Trophoblast cell (in vitro differentiated cells and primary cell): ENCODE data around the gene PORCN. TPM values are rescaled to one million over a fixed set of nuclear protein-coding genes. Genes with fewer than 3 reads are reported as not detected.
A peak's percentile ranks its signal among the peaks of the same experiment; 100 is the strongest.

ENCODE experiments used
- DNase-seq, 2 donors: peaks; one replicate each; pipeline ENCODE4 v3.0.0-alpha.2; 2016
- H2AFZ ChIP-seq: 2 replicates; pipeline ENCODE4 v1.6.1; 2013; ENCODE audit warnings: low read length, moderate library complexity, mild to moderate bottlenecking; ENCODE audit not compliant: insufficient read depth, poor library complexity
- H2AK5ac ChIP-seq: 2 replicates; pipeline ENCODE4 v1.6.1; 2013; ENCODE audit warnings: mild to moderate bottlenecking, low read length
- H2BK120ac ChIP-seq: 2 replicates; pipeline ENCODE4 v1.6.1; 2013; ENCODE audit warnings: low read length, mild to moderate bottlenecking, moderate library complexity; ENCODE audit not compliant: insufficient read depth, poor library complexity
- H2BK12ac ChIP-seq: 2 replicates; pipeline ENCODE4 v1.6.1; 2013; ENCODE audit warnings: mild to moderate bottlenecking, low read length, moderate library complexity
- H2BK5ac ChIP-seq: 2 replicates; pipeline ENCODE4 v1.6.1; 2013; ENCODE audit warnings: low read length, low read depth, moderate library complexity, mild to moderate bottlenecking; ENCODE audit not compliant: poor library complexity
- H3K14ac ChIP-seq: 2 replicates; pipeline ENCODE4 v1.6.1; 2013; ENCODE audit warnings: mild to moderate bottlenecking, low read length
- H3K18ac ChIP-seq: 2 replicates; pipeline ENCODE4 v1.6.1; 2013; ENCODE audit warnings: mild to moderate bottlenecking, low read length
- H3K23ac ChIP-seq: 2 replicates; pipeline ENCODE4 v1.6.1; 2013; ENCODE audit warnings: low read length
- H3K27ac ChIP-seq: 2 replicates; pipeline ENCODE4 v1.5.1; 2013; ENCODE audit warnings: low read depth, mild to moderate bottlenecking, inconsistent platforms, low read length, moderate library complexity
- H3K27me3 ChIP-seq: 2 replicates; pipeline ENCODE4 v1.6.1; 2013; ENCODE audit warnings: inconsistent platforms, mild to moderate bottlenecking, low read length, moderate library complexity; ENCODE audit not compliant: insufficient read depth
- H3K36me3 ChIP-seq, 2 experiments: 1 replicate in 1 of 2; 2 replicates in 1 of 2; pipeline ENCODE4 v1.6.1; 2013; ENCODE audit warnings: low read length in 2 of 2, mild to moderate bottlenecking in 2 of 2, moderate library complexity in 1 of 2; ENCODE audit not compliant: insufficient read depth in 2 of 2, control insufficient read depth in 1 of 2
- H3K4ac ChIP-seq: 2 replicates; pipeline ENCODE4 v1.6.1; 2013; ENCODE audit warnings: low read depth, mild to moderate bottlenecking, low read length, moderate library complexity
- H3K4me1 ChIP-seq, 2 experiments: 1 replicate in 1 of 2; 2 replicates in 1 of 2; pipeline ENCODE4 v1.6.1; 2013; ENCODE audit warnings: low read length in 2 of 2, mild to moderate bottlenecking in 2 of 2, moderate library complexity in 1 of 2; ENCODE audit not compliant: insufficient read depth in 2 of 2, control insufficient read depth in 1 of 2
- H3K4me2 ChIP-seq: 2 replicates; pipeline ENCODE4 v1.6.1; 2013; ENCODE audit warnings: inconsistent platforms, mild to moderate bottlenecking, low read length, moderate library complexity
- H3K4me3 ChIP-seq: 2 replicates; pipeline ENCODE4 v1.5.1; 2013; ENCODE audit warnings: mild to moderate bottlenecking, low read depth, low read length, inconsistent platforms
- H3K79me1 ChIP-seq: one replicate; pipeline ENCODE4 v1.6.1; 2013; ENCODE audit warnings: low read length
- H3K79me2 ChIP-seq: 2 replicates; pipeline ENCODE4 v1.6.1; 2013; ENCODE audit warnings: low read length, mild to moderate bottlenecking; ENCODE audit not compliant: control insufficient read depth, insufficient read depth, poor library complexity
- H3K9ac ChIP-seq: 2 replicates; pipeline ENCODE4 v1.6.1; 2013; ENCODE audit warnings: mild to moderate bottlenecking, low read length
- H3K9me3 ChIP-seq: 2 replicates; pipeline ENCODE4 v1.6.1; 2013; ENCODE audit warnings: low read depth, mild to moderate bottlenecking, control low read depth, inconsistent platforms, low read length; ENCODE audit not compliant: insufficient read depth
- H4K12ac ChIP-seq: 2 replicates; pipeline ENCODE4 v1.6.1; 2013; ENCODE audit warnings: low read depth, mild to moderate bottlenecking, low read length, moderate library complexity
- H4K8ac ChIP-seq: 2 replicates; pipeline ENCODE4 v1.6.1; 2013; ENCODE audit warnings: low read depth, mild to moderate bottlenecking, low read length, moderate library complexity
- H4K91ac ChIP-seq: one replicate; pipeline ENCODE4 v1.6.1; 2013; ENCODE audit warnings: low read depth, mild to moderate bottlenecking, low read length, moderate library complexity
- WGBS: extraction: QIAGEN DNeasy Blood & Tissue Kit; methylation state at CpG from one replicate; pipeline ENCODE4 v1.1.7; 2013; ENCODE audit warnings: missing lambda C conversion rate; ENCODE audit not compliant: insufficient read length, insufficient coverage; ENCODE audit errors: extremely low coverage; 5-methylcytosine and 5-hydroxymethylcytosine counted together
- polyA plus RNA-seq: library from polyadenylated mRNA; stranded (reverse); fragments of 200-250 nt; gene quantifications from 2 replicates; pipeline ENCODE4 v1.2.3, GENCODE V29; 2013

Gene PORCN
- polyA plus RNA-seq = 29.8 and 31.0 TPM in 2 replicates

DNA sequence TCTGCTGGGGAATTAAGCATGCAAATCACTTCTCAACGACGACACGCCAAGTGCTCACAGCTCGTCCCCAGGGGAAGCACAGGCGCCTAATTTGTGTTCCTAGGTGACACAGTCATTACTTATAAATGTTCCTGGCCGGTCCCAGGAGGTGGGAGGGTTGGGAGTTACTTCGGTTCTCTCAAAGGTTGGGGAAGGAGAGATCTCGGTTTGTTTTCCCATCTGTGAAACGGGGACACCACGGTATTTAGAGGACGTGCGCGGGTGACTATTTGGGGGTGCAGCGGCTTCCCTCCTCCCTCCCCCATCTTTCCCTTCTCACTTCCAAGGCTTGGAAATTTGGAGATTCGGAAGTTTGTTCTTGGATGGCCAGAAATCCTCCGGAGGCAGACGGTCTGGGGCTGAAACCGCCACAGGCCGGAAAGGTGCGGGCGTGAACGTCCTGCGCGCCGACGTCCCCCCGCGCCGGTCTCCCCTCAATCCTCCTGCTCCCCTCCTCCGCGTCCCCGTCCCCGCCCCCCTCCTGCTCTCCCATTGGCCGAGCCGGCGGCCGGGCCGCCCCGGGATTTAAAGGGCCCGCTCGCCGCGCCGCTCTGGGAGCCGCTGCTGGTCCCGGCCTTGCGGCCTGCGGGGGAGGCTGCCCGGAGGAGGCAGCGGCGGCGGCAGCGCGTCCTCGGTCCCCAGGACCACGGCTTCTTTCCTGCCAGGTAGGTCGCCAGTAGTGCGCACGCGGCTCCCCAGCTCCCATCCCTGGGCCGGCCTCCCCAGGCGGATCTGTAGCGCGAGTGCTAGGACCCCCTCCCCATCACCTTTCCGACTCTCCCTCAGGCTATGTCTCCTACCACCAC, at the start of gene PORCN:
Gene PORCN, plus strand, starts transcription at position 593 of the 845 bp plus-strand sequence. CDS start 829 bp downstream, outside the sequence.
- Histone ChIP-seq H3K9me3 (peaks cover 2% of the 10 kb centered on the region), H3K23ac (no peak within 1 kb of the TSS), H2BK5ac (peak within 1 kb of the TSS; percentile 42), H3K14ac (peak within 1 kb of the TSS; percentile 70), H4K8ac (peak within 1 kb of the TSS; percentile 82), H3K18ac (peak within 1 kb of the TSS; percentile 74), H2AK5ac (no peak within 1 kb of the TSS), H3K27ac (peak within 1 kb of the TSS; percentile 38), H3K9ac (peak within 1 kb of the TSS; percentile 90), H4K12ac (no peak within 1 kb of the TSS), H4K91ac (peak within 1 kb of the TSS; percentile 84), H3K36me3 (no peaks in the 10 kb centered on the region), H3K4me1 (peaks cover 13 to 21% of the 10 kb centered on the region in 2 experiments), H3K4me3 (peak within 1 kb of the TSS; percentile 78), H2BK120ac (peak within 1 kb of the TSS; percentile 44), H3K79me2 (no peaks in the 10 kb centered on the region), H3K4ac (peak within 1 kb of the TSS; percentile 33), H3K27me3 (no peaks in the 10 kb centered on the region), H3K4me2 (peak within 1 kb of the TSS; percentile 94), H2AFZ (peak within 1 kb of the TSS; percentile 30), H2BK12ac (peak within 1 kb of the TSS; percentile 32), H3K79me1 (peaks cover 8% of the 10 kb centered on the region)
- no CpG with 5 or more reads among the region's 65 CpGs for WGBS
- DNase-seq = peak; percentile 32 to 55

DNA sequence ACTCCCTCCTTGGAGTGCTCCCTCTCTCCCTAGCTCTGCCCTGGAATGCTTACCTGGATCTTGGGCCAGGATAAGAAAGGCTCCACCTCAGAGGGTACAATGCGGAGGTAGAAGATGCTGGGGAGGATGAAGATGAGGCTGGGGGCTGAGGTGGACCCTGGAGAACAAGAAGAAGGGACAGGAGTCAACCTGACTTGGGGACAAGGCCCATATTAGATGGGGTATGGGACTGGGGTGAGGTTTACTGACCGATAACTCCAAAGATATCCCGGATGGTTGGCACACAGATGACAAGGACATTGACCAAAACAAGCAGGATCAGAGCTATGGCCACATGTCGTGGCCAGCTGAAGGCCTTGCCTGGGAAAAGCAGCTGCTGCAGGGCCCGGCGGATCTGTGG, 49.3 kb upstream of the PORCN start:
- Histone ChIP-seq H2AK5ac (no peak overlapping the region), H4K91ac (no peak overlapping the region), H3K4me2 (no peak overlapping the region), H3K79me1 (peaks cover 3% of the 10 kb centered on the region), H3K4ac (no peak overlapping the region), H2BK120ac (no peak overlapping the region), H3K4me1 (peaks cover 0 to 5% of the 10 kb centered on the region in 2 experiments), H3K9me3 (no peaks in the 10 kb centered on the region), H3K4me3 (no peak overlapping the region), H3K36me3 (no peaks in the 10 kb centered on the region), H3K9ac (no peak overlapping the region), H2BK5ac (no peak overlapping the region), H3K14ac (no peak overlapping the region), H2BK12ac (no peak overlapping the region), H3K23ac (no peak overlapping the region), H4K8ac (no peak overlapping the region), H4K12ac (no peak overlapping the region), H2AFZ (no peak overlapping the region), H3K27ac (no peak overlapping the region), H3K27me3 (no peaks in the 10 kb centered on the region), H3K18ac (no peak overlapping the region), H3K79me2 (no peaks in the 10 kb centered on the region)
- WGBS = no CpG with 5 or more reads among the region's 6 CpGs
- DNase-seq = no peak

DNA sequence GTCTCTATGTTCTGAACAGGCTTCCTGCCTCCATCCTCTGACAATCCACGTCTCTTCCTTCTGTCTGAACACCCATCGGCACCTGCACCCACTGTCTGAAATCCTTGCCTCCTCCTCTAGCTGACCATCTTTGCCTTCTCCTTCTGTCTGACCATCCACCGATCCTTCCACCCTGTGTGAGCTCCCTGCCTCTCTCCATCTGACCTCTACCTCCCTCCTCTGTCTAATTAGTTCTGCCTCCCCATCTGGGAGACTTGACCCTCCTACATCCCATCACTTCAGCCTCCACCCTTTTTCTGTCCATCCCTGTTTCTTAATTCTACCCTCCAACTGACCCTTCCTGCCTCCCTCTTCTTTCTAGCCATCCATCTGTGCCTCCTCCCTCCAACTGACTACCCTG, 48.8 kb upstream of the PORCN start:
- Histone ChIP-seq H3K27ac (no peak overlapping the region), H3K4me2 (no peak overlapping the region), H2AFZ (no peak overlapping the region), H3K27me3 (no peaks in the 10 kb centered on the region), H3K79me1 (peaks cover 3% of the 10 kb centered on the region), H3K14ac (no peak overlapping the region), H2BK5ac (no peak overlapping the region), H4K91ac (no peak overlapping the region), H2BK120ac (no peak overlapping the region), H3K36me3 (no peaks in the 10 kb centered on the region), H4K12ac (no peak overlapping the region), H3K23ac (no peak overlapping the region), H2BK12ac (no peak overlapping the region), H3K4ac (no peak overlapping the region), H3K4me3 (no peak overlapping the region), H2AK5ac (no peak overlapping the region), H3K9ac (no peak overlapping the region), H3K4me1 (peaks cover 0 to 5% of the 10 kb centered on the region in 2 experiments), H3K9me3 (no peaks in the 10 kb centered on the region), H3K18ac (no peak overlapping the region), H4K8ac (no peak overlapping the region), H3K79me2 (no peaks in the 10 kb centered on the region)
- WGBS = no CpG with 5 or more reads among the region's 3 CpGs
- DNase-seq = no peak

- Histone ChIP-seq H3K36me3 (no peaks in the 10 kb centered on the region), H4K91ac (no peak overlapping the region), H3K4me1 (peaks cover 0 to 6% of the 10 kb centered on the region in 2 experiments), H3K27me3 (no peaks in the 10 kb centered on the region), H3K4me2 (no peak overlapping the region), H3K79me2 (no peaks in the 10 kb centered on the region), H3K4me3 (no peak overlapping the region), H3K9me3 (no peaks in the 10 kb centered on the region), H2BK5ac (no peak overlapping the region), H2AK5ac (no peak overlapping the region), H3K14ac (no peak overlapping the region), H3K23ac (no peak overlapping the region), H3K4ac (no peak overlapping the region), H2BK120ac (no peak overlapping the region), H3K79me1 (peaks cover 3% of the 10 kb centered on the region), H2AFZ (no peak overlapping the region), H3K9ac (no peak overlapping the region), H4K8ac (no peak overlapping the region), H4K12ac (no peak overlapping the region), H3K18ac (no peak overlapping the region), H2BK12ac (no peak overlapping the region), H3K27ac (no peak overlapping the region)
- no peak for DNase-seq
- no CpG with 5 or more reads among the region's 11 CpGs for WGBS
Measured at GRCh38 chrX:48460606-48461005, 48.2 kb upstream of the PORCN start.
